WTC11 (cell line): ENCODE measurements around the gene INPP5F. TPM values are rescaled to one million over a fixed set of nuclear protein-coding genes. Genes with fewer than 3 reads are reported as not detected.

Experiments
- ATAC-seq: fragments of 200-7000 bp; cut with Tn5 transposase; 2 replicates; pipeline ENCODE4 v1.10.0; 2021; ENCODE audit warnings: mild to moderate bottlenecking, moderate library complexity
- CTCF ChIA-PET: fragments of 300-600 bp; sonication (Branson Sonifier 250); formaldehyde crosslinking; loops from one replicate; lab custom pipeline; 2021; ENCODE audit warnings: antibody characterized with exemption; lab: Charles Lee
- POLR2A ChIA-PET: fragments of 350-600 bp; sonication (Branson Sonifier 250); formaldehyde crosslinking; loops from one replicate; lab custom pipeline; 2021; ENCODE audit warnings: antibody characterized with exemption; lab: Charles Lee
- DNase-seq: peaks from one replicate; pipeline ENCODE4 v3.0.0; 2021; ENCODE audit warnings: low spot score
- H3K27ac Mint-ChIP-seq: 2 replicates; pipeline ENCODE4 v1.8.0; 2021; ENCODE audit warnings: mixed read lengths
- H3K27me3 Mint-ChIP-seq: 2 replicates; pipeline ENCODE4 v1.8.0; 2021; ENCODE audit warnings: low read depth, mild to moderate bottlenecking, moderate library complexity, mixed read lengths
- H3K36me3 Mint-ChIP-seq: 2 replicates; pipeline ENCODE4 v1.8.0; 2021; ENCODE audit warnings: mixed read lengths
- H3K4me1 Mint-ChIP-seq: 2 replicates; pipeline ENCODE4 v1.8.0; 2022; ENCODE audit warnings: mixed read lengths
- H3K4me3 Mint-ChIP-seq: 2 replicates; pipeline ENCODE4 v1.8.0; 2021; ENCODE audit warnings: mild to moderate bottlenecking, moderate library complexity, mixed read lengths
- H3K9me3 Mint-ChIP-seq: 2 replicates; pipeline ENCODE4 v1.8.0; 2021; ENCODE audit warnings: mixed read lengths
- ATF1 ChIP-seq: sonication (generic); formaldehyde crosslinking; IDR thresholded peaks from 2 replicates; pipeline ENCODE4 v1.8.1; 2023; ENCODE audit warnings: mild to moderate bottlenecking, moderate library complexity, missing genetic modification reagents
- CREB1 ChIP-seq: sonication (generic); formaldehyde crosslinking; IDR thresholded peaks from 2 replicates; pipeline ENCODE4 v1.8.0; 2023; ENCODE audit warnings: mild to moderate bottlenecking, missing genetic modification reagents
- ETV6 ChIP-seq: sonication (generic); formaldehyde crosslinking; IDR thresholded peaks from 2 replicates; pipeline ENCODE4 v1.8.1; 2022; ENCODE audit warnings: mild to moderate bottlenecking, missing genetic modification reagents
- FOXK1 ChIP-seq: sonication (generic); formaldehyde crosslinking; IDR thresholded peaks from 2 replicates; pipeline ENCODE4 v1.8.0; 2022; ENCODE audit warnings: mild to moderate bottlenecking, moderate library complexity, missing genetic modification reagents
- FOXP1 ChIP-seq: sonication (generic); formaldehyde crosslinking; IDR thresholded peaks from 2 replicates; pipeline ENCODE4 v1.8.0; 2022; ENCODE audit warnings: missing genetic modification reagents, mild to moderate bottlenecking, moderate library complexity, borderline replicate concordance
- NFATC4 ChIP-seq: fragments of 250-450 bp; sonication (Bioruptor Pico); IDR thresholded peaks from 2 replicates; pipeline ENCODE4 v1.9.0; 2021; ENCODE audit warnings: mild to moderate bottlenecking
- NR1H2 ChIP-seq: sonication (generic); formaldehyde crosslinking; IDR thresholded peaks from 2 replicates; pipeline ENCODE4 v1.9.0; 2021; ENCODE audit warnings: mild to moderate bottlenecking, moderate library complexity, missing genetic modification reagents
- SOX15 ChIP-seq: fragments of 250-450 bp; sonication (Bioruptor Pico); IDR thresholded peaks from 2 replicates; pipeline ENCODE4 v1.9.0; 2021; ENCODE audit warnings: mild to moderate bottlenecking
- SP1 ChIP-seq: sonication (generic); formaldehyde crosslinking; conservative IDR thresholded peaks from 2 replicates; pipeline ENCODE4 v1.8.1; 2022; ENCODE audit warnings: missing genetic modification reagents
- TCF7 ChIP-seq: sonication (generic); formaldehyde crosslinking; IDR thresholded peaks from 2 replicates; pipeline ENCODE4 v1.8.0; 2022; ENCODE audit warnings: mild to moderate bottlenecking, low read depth, missing genetic modification reagents, moderate library complexity
- ZNF121 ChIP-seq: sonication (generic); formaldehyde crosslinking; IDR thresholded peaks from 2 replicates; pipeline ENCODE4 v1.8.0; 2023; ENCODE audit warnings: missing genetic modification reagents
- ZNF263 ChIP-seq: sonication (generic); formaldehyde crosslinking; IDR thresholded peaks from 2 replicates; pipeline ENCODE4 v1.8.1; 2022; ENCODE audit warnings: low read depth, mild to moderate bottlenecking, moderate library complexity, missing genetic modification reagents
- ZNF396 ChIP-seq: fragments of 250-450 bp; sonication (Bioruptor Pico); IDR thresholded peaks from 2 replicates; pipeline ENCODE4 v1.8.0; 2021; ENCODE audit warnings: mild to moderate bottlenecking, moderate library complexity, borderline replicate concordance
- ZNF416 ChIP-seq: fragments of 250-450 bp; sonication (Bioruptor Pico); IDR thresholded peaks from 2 replicates; pipeline ENCODE4 v1.9.0; 2021; ENCODE audit warnings: mild to moderate bottlenecking, inconsistent platforms
- ZNF423 ChIP-seq: fragments of 250-450 bp; sonication (Bioruptor Pico); IDR thresholded peaks from 2 replicates; pipeline ENCODE4 v2.1.2; 2022; ENCODE audit warnings: mild to moderate bottlenecking, moderate library complexity
- total RNA-seq: library from RNA; stranded (reverse); gene quantifications from 3 replicates; pipeline ENCODE4 v1.2.3, GENCODE V29; 2021
- TF ChIP-seq, protein P1 (sequence below): fragments of 200-600 bp; IDR thresholded peaks from 2 replicates; pipeline ENCODE4 v1.8.0; 2022; ENCODE audit warnings: antibody characterized with exemption
- TF ChIP-seq, protein P2 (sequence below): fragments of 250-450 bp; sonication (Bioruptor Pico); IDR thresholded peaks from 2 replicates; pipeline ENCODE4 v1.9.0; 2021; ENCODE audit warnings: moderate library complexity, mild to moderate bottlenecking, inconsistent platforms, borderline replicate concordance
- TF ChIP-seq, protein P3 (sequence below): sonication (generic); formaldehyde crosslinking; IDR thresholded peaks from 2 replicates; pipeline ENCODE4 v1.8.1; 2022; ENCODE audit warnings: mild to moderate bottlenecking, moderate library complexity, missing genetic modification reagents
- TF ChIP-seq, protein P4 (sequence below): sonication (generic); formaldehyde crosslinking; IDR thresholded peaks from 2 replicates; pipeline ENCODE4 v1.8.1; 2022; ENCODE audit warnings: missing genetic modification reagents, borderline replicate concordance
- TF ChIP-seq, protein P5 (sequence below): sonication (generic); formaldehyde crosslinking; IDR thresholded peaks from 2 replicates; pipeline ENCODE4 v1.8.1; 2022; ENCODE audit warnings: low read depth, mild to moderate bottlenecking, moderate library complexity, missing genetic modification reagents, borderline replicate concordance
- TF ChIP-seq, protein P6 (sequence below): sonication (generic); formaldehyde crosslinking; IDR thresholded peaks from 2 replicates; pipeline ENCODE4 v1.8.1; 2022; ENCODE audit warnings: low read depth, missing genetic modification reagents, borderline replicate concordance

The INPP5F gene
- total RNA-seq, 1 experiment from 2014 or later, result 83.3 TPM

DNA sequence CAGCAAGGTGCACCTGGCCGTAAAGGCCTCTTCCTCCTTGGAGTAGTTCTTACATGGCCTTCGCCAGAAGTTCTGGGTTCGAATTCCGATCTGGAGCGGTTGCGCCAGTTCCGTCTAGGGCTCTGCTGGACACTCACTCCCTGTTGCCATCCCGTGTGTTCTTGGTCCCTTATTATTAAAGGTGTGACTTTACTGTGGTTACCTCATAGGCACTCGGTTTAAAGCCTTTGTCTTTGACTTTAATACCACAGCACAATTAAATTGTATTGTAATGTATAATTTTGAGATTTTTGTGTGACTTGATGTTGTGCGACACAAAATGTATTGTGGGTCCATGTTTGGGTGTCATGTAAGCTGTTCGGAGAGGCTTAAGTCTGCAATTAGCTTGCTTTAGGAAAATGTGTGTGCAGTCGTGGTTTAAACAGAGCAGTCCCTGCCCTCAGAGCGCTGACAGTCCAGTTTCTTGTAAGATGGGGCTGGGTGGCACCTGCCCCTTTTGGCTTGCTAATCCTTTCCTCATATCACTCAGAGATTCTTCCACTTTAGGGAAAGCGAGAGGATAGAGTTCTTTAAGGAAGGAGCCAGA is 919 bp downstream of the INPP5F start:
- CTCF ChIA-PET, result interaction anchor here (1.0 to 3.5 kb wide), 11 partner anchors 8 to 119 kb away, joined by 3 to 59 read pairs (median 6); partner anchors contain the start of gene BAG3
- Mint-ChIP-seq H3K9me3 (no peaks in the 10 kb centered on the region), H3K4me3 (peak overlapping the region; percentile 82), H3K27ac (peak overlapping the region; percentile 63; the same call in 1 of the 2 replicates), H3K36me3 (no peaks in the 10 kb centered on the region), H3K27me3 (no peaks in the 10 kb centered on the region), H3K4me1 (peaks cover 30% of the 10 kb centered on the region)
- DNase-seq (no peak), ATAC-seq (no peak)
- POLR2A ChIA-PET, result interaction anchor here (1.1 to 2.9 kb wide), 7 partner anchors 8 to 147 kb away, joined by 5 to 49 read pairs (median 8); partner anchors contain the start of gene MCMBP
- TF ChIP-seq, protein P1, sequence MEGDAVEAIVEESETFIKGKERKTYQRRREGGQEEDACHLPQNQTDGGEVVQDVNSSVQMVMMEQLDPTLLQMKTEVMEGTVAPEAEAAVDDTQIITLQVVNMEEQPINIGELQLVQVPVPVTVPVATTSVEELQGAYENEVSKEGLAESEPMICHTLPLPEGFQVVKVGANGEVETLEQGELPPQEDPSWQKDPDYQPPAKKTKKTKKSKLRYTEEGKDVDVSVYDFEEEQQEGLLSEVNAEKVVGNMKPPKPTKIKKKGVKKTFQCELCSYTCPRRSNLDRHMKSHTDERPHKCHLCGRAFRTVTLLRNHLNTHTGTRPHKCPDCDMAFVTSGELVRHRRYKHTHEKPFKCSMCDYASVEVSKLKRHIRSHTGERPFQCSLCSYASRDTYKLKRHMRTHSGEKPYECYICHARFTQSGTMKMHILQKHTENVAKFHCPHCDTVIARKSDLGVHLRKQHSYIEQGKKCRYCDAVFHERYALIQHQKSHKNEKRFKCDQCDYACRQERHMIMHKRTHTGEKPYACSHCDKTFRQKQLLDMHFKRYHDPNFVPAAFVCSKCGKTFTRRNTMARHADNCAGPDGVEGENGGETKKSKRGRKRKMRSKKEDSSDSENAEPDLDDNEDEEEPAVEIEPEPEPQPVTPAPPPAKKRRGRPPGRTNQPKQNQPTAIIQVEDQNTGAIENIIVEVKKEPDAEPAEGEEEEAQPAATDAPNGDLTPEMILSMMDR, result no peak
- no peak for TF ChIP-seq ATF1 (CRISPR knock-in tag)
- TF ChIP-seq CREB1 (CRISPR knock-in tag), result no peak
- no peak for TF ChIP-seq TCF7
- no peak for TF ChIP-seq ZNF121 (CRISPR knock-in tag)
- TF ChIP-seq, protein P2, sequence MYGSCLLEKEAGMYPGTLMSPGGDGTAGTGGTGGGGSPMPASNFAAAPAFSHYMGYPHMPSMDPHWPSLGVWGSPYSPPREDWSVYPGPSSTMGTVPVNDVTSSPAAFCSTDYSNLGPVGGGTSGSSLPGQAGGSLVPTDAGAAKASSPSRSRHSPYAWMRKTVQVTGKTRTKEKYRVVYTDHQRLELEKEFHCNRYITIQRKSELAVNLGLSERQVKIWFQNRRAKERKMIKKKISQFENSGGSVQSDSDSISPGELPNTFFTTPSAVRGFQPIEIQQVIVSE (CRISPR knock-in tag), result no peak
- no peak for TF ChIP-seq ETV6 (CRISPR knock-in tag)
- TF ChIP-seq, protein P3, sequence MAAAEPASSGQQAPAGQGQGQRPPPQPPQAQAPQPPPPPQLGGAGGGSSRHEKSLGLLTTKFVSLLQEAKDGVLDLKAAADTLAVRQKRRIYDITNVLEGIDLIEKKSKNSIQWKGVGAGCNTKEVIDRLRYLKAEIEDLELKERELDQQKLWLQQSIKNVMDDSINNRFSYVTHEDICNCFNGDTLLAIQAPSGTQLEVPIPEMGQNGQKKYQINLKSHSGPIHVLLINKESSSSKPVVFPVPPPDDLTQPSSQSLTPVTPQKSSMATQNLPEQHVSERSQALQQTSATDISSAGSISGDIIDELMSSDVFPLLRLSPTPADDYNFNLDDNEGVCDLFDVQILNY, result no peak
- no peak for TF ChIP-seq SOX15 (CRISPR knock-in tag)
- TF ChIP-seq ZNF396 (CRISPR knock-in tag), result no peak
- TF ChIP-seq, protein P4, sequence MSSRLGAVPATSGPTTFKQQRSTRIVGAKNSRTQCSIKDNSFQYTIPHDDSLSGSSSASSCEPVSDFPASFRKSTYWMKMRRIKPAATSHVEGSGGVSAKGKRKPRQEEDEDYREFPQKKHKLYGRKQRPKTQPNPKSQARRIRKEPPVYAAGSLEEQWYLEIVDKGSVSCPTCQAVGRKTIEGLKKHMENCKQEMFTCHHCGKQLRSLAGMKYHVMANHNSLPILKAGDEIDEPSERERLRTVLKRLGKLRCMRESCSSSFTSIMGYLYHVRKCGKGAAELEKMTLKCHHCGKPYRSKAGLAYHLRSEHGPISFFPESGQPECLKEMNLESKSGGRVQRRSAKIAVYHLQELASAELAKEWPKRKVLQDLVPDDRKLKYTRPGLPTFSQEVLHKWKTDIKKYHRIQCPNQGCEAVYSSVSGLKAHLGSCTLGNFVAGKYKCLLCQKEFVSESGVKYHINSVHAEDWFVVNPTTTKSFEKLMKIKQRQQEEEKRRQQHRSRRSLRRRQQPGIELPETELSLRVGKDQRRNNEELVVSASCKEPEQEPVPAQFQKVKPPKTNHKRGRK, result no peak
- TF ChIP-seq ZNF423 (CRISPR knock-in tag), result no peak

DNA sequence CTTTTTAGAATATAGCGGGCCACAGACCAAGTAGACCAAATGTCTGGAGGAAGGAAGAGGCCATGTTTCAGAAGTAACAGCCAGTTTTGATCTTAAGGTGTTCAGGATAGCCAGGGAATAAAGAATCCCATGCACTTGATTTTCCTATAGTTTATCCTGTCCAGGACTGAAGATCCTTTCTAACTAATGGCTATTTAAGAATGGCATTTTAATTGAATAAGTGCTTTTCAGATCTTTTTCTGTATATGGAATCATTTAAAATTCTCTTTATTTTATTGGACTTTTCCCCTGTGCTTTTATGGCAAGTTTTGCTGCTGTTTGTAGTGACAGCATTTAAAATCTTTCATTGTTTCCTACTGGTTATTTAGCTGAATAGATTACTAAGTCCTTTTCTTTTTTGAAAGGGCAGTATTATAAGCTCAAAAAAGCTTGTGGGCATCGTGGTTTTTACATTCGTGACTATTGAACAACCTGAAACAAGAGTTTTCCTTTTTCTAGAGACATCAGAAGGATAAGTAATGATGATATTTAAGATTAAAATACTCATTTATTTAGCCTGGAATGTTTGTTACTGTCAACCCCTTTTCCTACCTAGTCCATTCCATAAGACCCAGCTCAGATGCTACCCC is 2.4 kb downstream of the INPP5F start:
- ChIA-PET CTCF (no interaction called here), POLR2A (interaction anchor here (1.2 kb wide), 1 partner anchor 26 kb away, joined by 3 read pairs; no protein-coding TSS in a partner anchor)
- H3K9me3 Mint-ChIP-seq, result no peaks in the 10 kb centered on the region
- no peak for TF ChIP-seq SOX15 (CRISPR knock-in tag)
- TF ChIP-seq NFATC4 (CRISPR knock-in tag), result no peak
- TF ChIP-seq, protein P1, result no peak
- no peak for TF ChIP-seq TCF7
- TF ChIP-seq FOXK1 (CRISPR knock-in tag), result no peak
- no peak for TF ChIP-seq FOXP1 (CRISPR knock-in tag)
- no peak for TF ChIP-seq SP1 (CRISPR knock-in tag)
- TF ChIP-seq ZNF416 (CRISPR knock-in tag), result no peak
- TF ChIP-seq, protein P5, sequence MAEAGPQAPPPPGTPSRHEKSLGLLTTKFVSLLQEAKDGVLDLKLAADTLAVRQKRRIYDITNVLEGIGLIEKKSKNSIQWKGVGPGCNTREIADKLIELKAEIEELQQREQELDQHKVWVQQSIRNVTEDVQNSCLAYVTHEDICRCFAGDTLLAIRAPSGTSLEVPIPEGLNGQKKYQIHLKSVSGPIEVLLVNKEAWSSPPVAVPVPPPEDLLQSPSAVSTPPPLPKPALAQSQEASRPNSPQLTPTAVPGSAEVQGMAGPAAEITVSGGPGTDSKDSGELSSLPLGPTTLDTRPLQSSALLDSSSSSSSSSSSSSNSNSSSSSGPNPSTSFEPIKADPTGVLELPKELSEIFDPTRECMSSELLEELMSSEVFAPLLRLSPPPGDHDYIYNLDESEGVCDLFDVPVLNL, result no peak
- TF ChIP-seq, protein P6, sequence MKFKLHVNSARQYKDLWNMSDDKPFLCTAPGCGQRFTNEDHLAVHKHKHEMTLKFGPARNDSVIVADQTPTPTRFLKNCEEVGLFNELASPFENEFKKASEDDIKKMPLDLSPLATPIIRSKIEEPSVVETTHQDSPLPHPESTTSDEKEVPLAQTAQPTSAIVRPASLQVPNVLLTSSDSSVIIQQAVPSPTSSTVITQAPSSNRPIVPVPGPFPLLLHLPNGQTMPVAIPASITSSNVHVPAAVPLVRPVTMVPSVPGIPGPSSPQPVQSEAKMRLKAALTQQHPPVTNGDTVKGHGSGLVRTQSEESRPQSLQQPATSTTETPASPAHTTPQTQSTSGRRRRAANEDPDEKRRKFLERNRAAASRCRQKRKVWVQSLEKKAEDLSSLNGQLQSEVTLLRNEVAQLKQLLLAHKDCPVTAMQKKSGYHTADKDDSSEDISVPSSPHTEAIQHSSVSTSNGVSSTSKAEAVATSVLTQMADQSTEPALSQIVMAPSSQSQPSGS (CRISPR knock-in tag), result no peak
- TF ChIP-seq ZNF263 (CRISPR knock-in tag), result no peak
- TF ChIP-seq NR1H2 (CRISPR knock-in tag), result no peak
- peaks cover 35% of the 10 kb centered on the region for H3K4me1 Mint-ChIP-seq
- H3K36me3 Mint-ChIP-seq, result no peaks in the 10 kb centered on the region
- H3K27me3 Mint-ChIP-seq, result no peaks in the 10 kb centered on the region
- no peak overlapping the region for H3K27ac Mint-ChIP-seq
- no peak overlapping the region for H3K4me3 Mint-ChIP-seq
- no peak for DNase-seq
- ATAC-seq, result no peak
